Aorta (tissue), 5 donors: Measurements from ENCODE around the gene NISCH. TPM values are rescaled to one million over a fixed set of nuclear protein-coding genes. Genes with fewer than 3 reads are reported as not detected.

Experiments used
- ATAC-seq: fragments of 200-7000 bp; cut with Tn5 transposase; one replicate; pipeline ENCODE4 v1.9.1; 2022; ENCODE audit warnings: moderate library complexity; ENCODE audit not compliant: low FRiP score
- DNase-seq, 2 donors: peaks; one replicate each; pipeline ENCODE4 v3.0.0-alpha.2; 2020
- H3K27ac ChIP-seq, 2 donors: one replicate each; pipeline ENCODE4 v1.5.1; 2013; ENCODE audit warnings: low read length in 2 of 2, mild to moderate bottlenecking in 2 of 2, moderate library complexity in 2 of 2, control low read depth in 1 of 2, inconsistent platforms in 1 of 2, low read depth in 1 of 2
- H3K27me3 ChIP-seq, 2 donors: one replicate each; pipeline ENCODE4 v1.6.1; 2013; ENCODE audit warnings: control low read depth in 1 of 2, low read length in 1 of 2, mild to moderate bottlenecking in 1 of 2, moderate library complexity in 1 of 2; ENCODE audit not compliant: insufficient read depth in 2 of 2, control insufficient read depth in 1 of 2
- H3K36me3 ChIP-seq, 2 donors: one replicate each; pipeline ENCODE4 v1.6.1; 2013; ENCODE audit warnings: control low read depth in 1 of 2, low read length in 1 of 2, mild to moderate bottlenecking in 1 of 2; ENCODE audit not compliant: insufficient read depth in 2 of 2, control insufficient read depth in 1 of 2
- H3K4me1 ChIP-seq, 2 donors: one replicate each; pipeline ENCODE4 v1.6.1; 2013; ENCODE audit warnings: low read length in 2 of 2, control low read depth in 1 of 2, mild to moderate bottlenecking in 1 of 2, moderate library complexity in 1 of 2; ENCODE audit not compliant: insufficient read depth in 2 of 2, control insufficient read depth in 1 of 2
- H3K4me3 ChIP-seq, 2 donors: one replicate each; pipeline ENCODE4 v1.5.1; 2013; ENCODE audit warnings: low read length in 2 of 2, control low read depth in 1 of 2, mild to moderate bottlenecking in 1 of 2
- H3K9me3 ChIP-seq: one replicate; pipeline ENCODE4 v1.6.1; 2013; ENCODE audit warnings: mild to moderate bottlenecking, low read length; ENCODE audit not compliant: control insufficient read depth
- WGBS, 2 donors: extraction: QIAGEN DNeasy Blood & Tissue Kit; methylation state at CpG; one replicate each; pipeline ENCODE4 v1.1.7; 2013; 5-methylcytosine and 5-hydroxymethylcytosine counted together
- intact Hi-C, 2 donors: fragments of 100-400 bp; cut with DNase I; formaldehyde crosslinking; loops; one replicate each; pipeline versions ENCODE4 v1.14.2 to v1.15.0; 2022
- polyA plus RNA-seq, 2 donors: library from polyadenylated mRNA; stranded (reverse); fragments of 200-250 nt; gene quantifications; one replicate each; pipeline ENCODE4 v1.2.3, GENCODE V29; 2013
- total RNA-seq, 2 donors: library from RNA; stranded (reverse); fragmentation: NEBNext Ultra II Directional; extraction: Animal tissue kit (Norgen Biotek cat#: 25700); gene quantifications; one replicate each; pipeline ENCODE4 v1.2.1, GENCODE V29; 2021
- donor health status: healthy with polysubstance abuse.
- donor health status: Bipolar disorder and iron deficiency.
- donor health status: DM: no; HTN: no; CAD: no.
- donor health status: DM: no; HTN: no; CAD: no.
- donor health status: DM: yes; HTN: yes; CAD: no.

Gene NISCH
- total and polyA plus RNA-seq, 4 donors: 13.3 to 157 (median 101) TPM

DNA sequence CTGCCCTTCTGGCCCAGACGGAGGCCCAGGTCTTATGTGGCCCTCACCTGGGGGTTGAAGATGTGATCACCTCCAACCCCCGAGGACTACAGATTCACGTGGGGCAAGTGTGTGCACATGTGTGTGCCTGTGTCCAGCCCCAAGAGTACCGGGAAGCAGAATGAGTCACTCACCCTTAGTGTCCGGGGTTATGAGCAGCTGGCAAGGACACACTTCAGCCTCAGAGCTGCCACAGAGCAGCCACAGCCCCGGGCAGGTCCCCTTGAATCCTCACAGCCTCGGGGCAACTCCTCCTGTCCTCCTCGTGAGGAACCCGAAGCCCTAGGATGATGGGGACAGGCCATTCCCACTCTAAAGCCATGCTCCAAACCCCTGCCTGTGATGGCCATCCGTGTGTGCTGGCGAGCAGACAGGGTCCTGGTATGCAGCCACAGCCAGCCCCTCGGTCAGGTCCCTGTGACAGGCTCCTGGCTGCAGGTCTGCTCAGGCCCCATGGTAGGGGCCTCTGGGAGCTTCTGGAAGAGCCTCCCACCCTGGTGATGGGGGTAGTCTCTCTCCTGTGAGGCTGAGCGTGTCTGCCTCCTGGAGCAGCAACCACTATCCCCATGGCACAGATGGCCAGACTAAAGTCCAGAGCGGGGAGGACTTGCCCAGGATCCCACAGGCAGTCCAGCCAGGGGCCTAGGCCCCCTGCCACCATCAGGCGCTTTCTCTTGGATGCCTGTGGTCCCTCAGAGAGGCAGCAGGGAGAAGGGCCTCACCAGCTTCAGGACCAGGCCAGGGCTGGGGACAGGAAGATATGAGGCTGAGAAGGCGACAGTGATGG, 40.6 kb downstream of the NISCH start:
- Histone ChIP-seq H3K27me3 (no peaks in the 10 kb centered on the region), H3K4me1 (no peaks in the 10 kb centered on the region), H3K27ac (no peak overlapping the region), H3K9me3 (no peaks in the 10 kb centered on the region), H3K4me3 (no peak overlapping the region), H3K36me3 (peaks cover 0 to 2% of the 10 kb centered on the region in 2 donors)
- intact Hi-C loops: no loop called here
- DNase-seq: no peak
- WGBS, 2 donors: 59 to 60% methylated on average over 16 of the region's 16 CpGs
- peak; percentile 24 for ATAC-seq

- intact Hi-C loops: no loop called here
- ATAC-seq: peak; percentile 21
- WGBS, 2 donors: 75 to 79% methylated on average over 24 of the region's 24 CpGs
- H3K9me3 ChIP-seq: no peaks in the 10 kb centered on the region
- no peak overlapping the region for H3K4me3 ChIP-seq
- DNase-seq: peak in 1 of 2 donors; percentile 87
- no peaks in the 10 kb centered on the region for H3K36me3 ChIP-seq
- H3K27me3 ChIP-seq: no peaks in the 10 kb centered on the region
- no peak overlapping the region for H3K27ac ChIP-seq
- H3K4me1 ChIP-seq: no peaks in the 10 kb centered on the region
Measured at GRCh38 chr3:52498137-52499054, 43.0 kb downstream of the NISCH start.

- no peaks in the 10 kb centered on the region for H3K9me3 ChIP-seq
- intact Hi-C loops: no loop called here
- no peaks in the 10 kb centered on the region for H3K36me3 ChIP-seq
- H3K4me1 ChIP-seq: no peaks in the 10 kb centered on the region
- no peaks in the 10 kb centered on the region for H3K27me3 ChIP-seq
- no peak for DNase-seq
- no peak overlapping the region for H3K4me3 ChIP-seq
- no peak overlapping the region for H3K27ac ChIP-seq
- 89 to 91% methylated on average over 11 of the region's 11 CpGs for WGBS, 2 donors
- no peak for ATAC-seq
Measured at GRCh38 chr3:52501046-52501445, 45.6 kb downstream of the NISCH start.

- no peak for ATAC-seq
- Histone ChIP-seq H3K4me3 (no peak overlapping the region), H3K27me3 (no peaks in the 10 kb centered on the region), H3K36me3 (no peaks in the 10 kb centered on the region), H3K27ac (no peak overlapping the region), H3K4me1 (no peaks in the 10 kb centered on the region), H3K9me3 (no peaks in the 10 kb centered on the region)
- DNase-seq: no peak
- intact Hi-C loops: no loop called here
- 89 to 92% methylated on average over 11 of the region's 11 CpGs for WGBS, 2 donors
Measured at GRCh38 chr3:52502001-52502400, 46.6 kb downstream of the NISCH start.

GRCh38 chr3:52502808-52503350, 47.5 kb downstream of the NISCH start:
- no peaks in the 10 kb centered on the region for H3K9me3 ChIP-seq
- no peaks in the 10 kb centered on the region for H3K36me3 ChIP-seq
- H3K4me3 ChIP-seq: no peak overlapping the region
- intact Hi-C loops: no loop called here
- 93 to 94% methylated on average over 11 of the region's 11 CpGs for WGBS, 2 donors
- H3K27ac ChIP-seq: no peak overlapping the region
- no peak for ATAC-seq
- H3K27me3 ChIP-seq: no peaks in the 10 kb centered on the region
- no peak for DNase-seq
- no peaks in the 10 kb centered on the region for H3K4me1 ChIP-seq

DNA sequence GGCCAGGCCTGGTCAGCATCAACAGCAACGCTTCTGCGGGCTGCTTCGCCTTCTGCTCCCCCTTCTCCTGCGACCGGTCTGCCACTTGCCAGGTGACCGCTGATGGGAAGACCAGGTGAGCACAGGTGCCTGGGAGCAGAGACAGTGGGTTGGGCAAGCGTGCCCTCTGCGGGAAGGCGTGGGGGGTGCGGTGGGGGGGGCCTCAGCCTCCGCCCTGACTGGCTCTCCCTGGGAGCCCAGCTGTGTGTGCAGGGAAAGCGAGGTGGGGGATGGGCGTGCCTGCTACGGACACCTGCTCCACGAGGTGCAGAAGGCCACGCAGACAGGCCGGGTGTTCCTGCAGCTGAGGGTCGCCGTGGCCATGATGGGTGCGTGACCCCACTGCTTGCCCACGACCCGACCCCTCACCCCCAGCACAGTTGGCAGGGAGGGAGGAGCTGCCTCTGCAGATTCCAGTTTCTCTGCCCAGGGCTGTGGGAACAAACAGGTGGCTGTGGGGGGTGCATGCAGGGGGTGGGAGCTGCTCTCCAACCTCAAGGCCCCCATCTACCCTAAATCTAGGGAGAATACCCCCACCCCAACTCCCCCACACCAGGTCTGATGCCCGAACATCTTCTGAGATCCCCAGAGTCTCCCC, 48.5 kb downstream of the NISCH start:
- no peak for DNase-seq
- no peaks in the 10 kb centered on the region for H3K9me3 ChIP-seq
- no peaks in the 10 kb centered on the region for H3K4me1 ChIP-seq
- no peak for ATAC-seq
- no peak overlapping the region for H3K27ac ChIP-seq
- H3K27me3 ChIP-seq: no peaks in the 10 kb centered on the region
- no peak overlapping the region for H3K4me3 ChIP-seq
- WGBS, 2 donors: 70 to 71% methylated on average over 19 to 23 of the region's 23 CpGs
- H3K36me3 ChIP-seq: no peaks in the 10 kb centered on the region
- intact Hi-C loops: no loop called here

DNA sequence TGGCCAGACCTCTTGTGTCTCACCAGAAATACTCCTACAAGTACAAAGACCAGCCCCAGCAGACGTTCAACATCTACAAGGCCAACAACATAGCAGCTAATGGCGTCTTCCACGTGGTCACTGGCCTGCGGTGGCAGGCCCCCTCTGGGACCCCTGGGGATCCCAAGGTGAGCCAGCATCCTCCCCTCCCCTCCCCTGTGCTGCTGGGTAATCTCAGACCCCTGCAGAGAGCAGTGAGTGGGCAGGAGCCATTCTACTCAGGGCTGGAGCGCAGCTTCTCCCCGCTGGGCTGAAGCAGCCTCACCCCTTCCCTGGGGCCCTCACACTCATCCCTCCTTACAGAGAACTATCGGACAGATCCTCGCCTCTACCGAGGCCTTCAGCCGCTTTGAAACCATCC, 49.6 kb downstream of the NISCH start:
- Histone ChIP-seq H3K27me3 (no peaks in the 10 kb centered on the region), H3K36me3 (no peaks in the 10 kb centered on the region), H3K27ac (no peak overlapping the region), H3K4me3 (no peak overlapping the region), H3K9me3 (no peaks in the 10 kb centered on the region), H3K4me1 (no peaks in the 10 kb centered on the region)
- DNase-seq (no peak), ATAC-seq (no peak)
- 82 to 84% methylated on average over 10 of the region's 10 CpGs for WGBS, 2 donors
- intact Hi-C loops: no loop called here

DNA sequence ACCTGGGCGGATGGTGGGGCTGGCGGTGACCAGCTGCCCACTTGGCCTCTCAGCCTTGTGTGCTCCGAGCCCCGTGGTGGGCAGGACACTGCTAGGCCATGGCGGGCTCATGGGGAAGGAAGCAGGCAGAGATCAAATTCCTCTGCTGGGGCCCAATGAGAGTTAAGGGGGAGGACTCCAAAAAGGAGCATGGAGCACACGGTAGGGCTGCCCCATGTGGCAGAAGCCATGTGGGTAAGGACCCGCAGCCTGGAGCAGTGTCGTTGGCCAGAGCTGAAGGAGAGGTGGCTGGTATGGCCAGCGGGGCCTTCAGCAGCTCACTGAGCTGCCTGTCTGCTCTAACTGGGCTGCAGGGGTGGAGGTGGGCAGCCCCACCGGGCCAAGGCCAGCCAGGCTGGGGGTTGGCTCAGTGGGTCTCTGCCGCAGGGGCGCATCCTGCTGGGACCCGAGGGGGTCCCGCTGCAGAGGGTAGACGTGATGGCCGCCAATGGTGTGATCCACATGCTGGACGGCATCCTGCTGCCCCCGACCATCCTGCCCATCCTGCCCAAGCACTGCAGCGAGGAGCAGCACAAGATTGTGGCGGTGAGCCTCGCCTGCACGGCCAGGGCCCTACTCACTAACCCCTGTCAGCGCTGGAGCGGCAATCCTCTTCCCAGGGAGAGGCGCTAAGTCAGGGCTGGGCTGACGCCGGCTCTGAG, 51.0 kb downstream of the NISCH start:
- intact Hi-C loops: no loop called here
- no peak for ATAC-seq
- H3K9me3 ChIP-seq: no peaks in the 10 kb centered on the region
- H3K4me3 ChIP-seq: no peak overlapping the region
- no peaks in the 10 kb centered on the region for H3K4me1 ChIP-seq
- no peaks in the 10 kb centered on the region for H3K27me3 ChIP-seq
- H3K27ac ChIP-seq: no peak overlapping the region
- no peak for DNase-seq
- no peaks in the 10 kb centered on the region for H3K36me3 ChIP-seq
- 84 to 87% methylated on average over 27 of the region's 27 CpGs for WGBS, 2 donors
